Skeletal muscle tissue (tissue), 4 donors: ENCODE data around the gene HIRIP3. TPM values are rescaled to one million over a fixed set of nuclear protein-coding genes. Genes with fewer than 3 reads are reported as not detected.

Experiments
- H3K27ac ChIP-seq: one replicate; pipeline ENCODE4 v1.7.0; 2013; ENCODE audit warnings: mild to moderate bottlenecking, low read depth, low read length, inconsistent platforms
- H3K27me3 ChIP-seq, 3 donors: one replicate each; pipeline ENCODE4 v1.7.0; 2013; ENCODE audit warnings: low read length in 3 of 3; ENCODE audit not compliant: control insufficient read depth in 3 of 3, insufficient read depth in 3 of 3
- H3K36me3 ChIP-seq, 3 donors: one replicate each; pipeline ENCODE4 v1.7.0; 2013; ENCODE audit warnings: low read length in 3 of 3; ENCODE audit not compliant: control insufficient read depth in 3 of 3, insufficient read depth in 3 of 3
- H3K4me1 ChIP-seq, 3 donors: one replicate each; pipeline ENCODE4 v1.7.0; 2013; ENCODE audit warnings: low read length in 3 of 3, mild to moderate bottlenecking in 3 of 3; ENCODE audit not compliant: control insufficient read depth in 3 of 3, insufficient read depth in 3 of 3
- H3K4me3 ChIP-seq, 3 donors: one replicate each; pipeline ENCODE4 v1.7.0; 2013; ENCODE audit warnings: low read length in 3 of 3
- H3K9ac ChIP-seq, 3 donors: one replicate each; pipeline ENCODE4 v1.7.0; 2013; ENCODE audit warnings: low read length in 3 of 3, mild to moderate bottlenecking in 3 of 3, moderate library complexity in 2 of 3, low read depth in 1 of 3
- H3K9me3 ChIP-seq, 3 donors: one replicate each; pipeline ENCODE4 v1.7.0; 2013; ENCODE audit warnings: low read length in 3 of 3; ENCODE audit not compliant: control insufficient read depth in 3 of 3
- total RNA-seq: library from RNA; depleted of rRNA; stranded (reverse); fragments of >200 nt; gene quantifications from one replicate; pipeline ENCODE4 v1.2.3, GENCODE V29; 2014
- donor health status: Osteomylitis.

HIRIP3 gene
- total RNA-seq, 1 donor from 2014 or later = 9.4 TPM

GRCh38 chr16:30007378-30007895 is 12.0 kb upstream of the HIRIP3 start:
- H3K36me3 ChIP-seq = peaks cover 0 to 6% (median 0%) of the 10 kb centered on the region in 3 donors
- H3K4me3 ChIP-seq = no peak overlapping the region
- peaks cover 32 to 44% (median 38%) of the 10 kb centered on the region in 3 donors for H3K27me3 ChIP-seq
- no peak overlapping the region for H3K9ac ChIP-seq
- peaks cover 5 to 13% (median 7%) of the 10 kb centered on the region in 3 donors for H3K4me1 ChIP-seq
- H3K27ac ChIP-seq = no peak overlapping the region
- H3K9me3 ChIP-seq = no peaks in the 10 kb centered on the region

- Histone ChIP-seq H3K9me3 (no peaks in the 10 kb centered on the region), H3K4me1 (peaks cover 5 to 9% (median 7%) of the 10 kb centered on the region in 3 donors), H3K36me3 (peaks cover 0 to 10% (median 6%) of the 10 kb centered on the region in 3 donors), H3K27me3 (peaks cover 28 to 38% (median 33%) of the 10 kb centered on the region in 3 donors), H3K27ac (no peak overlapping the region), H3K9ac (no peak overlapping the region), H3K4me3 (no peak overlapping the region)
Measured at GRCh38 chr16:30006659-30007377, 11.4 kb upstream of the HIRIP3 start.

GRCh38 chr16:30006095-30006473 is 10.7 kb upstream of the HIRIP3 start:
- Histone ChIP-seq H3K4me1 (peaks cover 5 to 9% (median 6%) of the 10 kb centered on the region in 3 donors), H3K9me3 (no peaks in the 10 kb centered on the region), H3K9ac (no peak overlapping the region), H3K27me3 (peaks cover 23 to 33% (median 30%) of the 10 kb centered on the region in 3 donors), H3K27ac (no peak overlapping the region), H3K36me3 (peaks cover 0 to 10% (median 9%) of the 10 kb centered on the region in 3 donors), H3K4me3 (no peak overlapping the region)

GRCh38 chr16:30005341-30006094 is 10.1 kb upstream of the HIRIP3 start:
- Histone ChIP-seq H3K9ac (no peak overlapping the region), H3K36me3 (peaks cover 0 to 11% (median 11%) of the 10 kb centered on the region in 3 donors), H3K9me3 (no peaks in the 10 kb centered on the region), H3K27me3 (peaks cover 19 to 30% (median 29%) of the 10 kb centered on the region in 3 donors), H3K4me3 (peak overlapping the region in 1 of 3 donors; percentile 45), H3K4me1 (peaks cover 4 to 6% (median 5%) of the 10 kb centered on the region in 3 donors), H3K27ac (no peak overlapping the region)

- Histone ChIP-seq H3K27ac (no peak overlapping the region), H3K36me3 (peaks cover 2 to 15% (median 14%) of the 10 kb centered on the region in 3 donors), H3K27me3 (peaks cover 12 to 23% (median 22%) of the 10 kb centered on the region in 3 donors)
Measured at GRCh38 chr16:30004811-30005242, 9.4 kb upstream of the HIRIP3 start.

GRCh38 chr16:30004424-30004776 is 9.0 kb upstream of the HIRIP3 start:
- Histone ChIP-seq H3K4me3 (no peak overlapping the region), H3K9me3 (no peaks in the 10 kb centered on the region), H3K9ac (no peak overlapping the region), H3K27me3 (peaks cover 9 to 19% (median 18%) of the 10 kb centered on the region in 3 donors), H3K27ac (no peak overlapping the region), H3K4me1 (peaks cover 0 to 5% (median 2%) of the 10 kb centered on the region in 3 donors), H3K36me3 (peaks cover 5 to 19% (median 17%) of the 10 kb centered on the region in 3 donors)

More at GRCh38 chr16:30004811-30005242, 9.4 kb upstream of the HIRIP3 start:
- H3K9me3 ChIP-seq = no peaks in the 10 kb centered on the region
- no peak overlapping the region for H3K4me3 ChIP-seq
- peaks cover 0 to 5% (median 2%) of the 10 kb centered on the region in 3 donors for H3K4me1 ChIP-seq
- no peak overlapping the region for H3K9ac ChIP-seq

- Histone ChIP-seq H3K36me3 (peaks cover 5 to 22% (median 17%) of the 10 kb centered on the region in 3 donors), H3K9me3 (no peaks in the 10 kb centered on the region), H3K4me3 (no peak overlapping the region), H3K4me1 (peaks cover 0 to 5% (median 2%) of the 10 kb centered on the region in 3 donors), H3K27ac (no peak overlapping the region), H3K9ac (no peak overlapping the region), H3K27me3 (peaks cover 3 to 13% (median 13%) of the 10 kb centered on the region in 3 donors)
Measured at GRCh38 chr16:30003670-30004423, 8.4 kb upstream of the HIRIP3 start.

- H3K4me3 ChIP-seq = no peak overlapping the region
- peaks cover 0 to 5% (median 4%) of the 10 kb centered on the region in 3 donors for H3K27me3 ChIP-seq
- H3K9ac ChIP-seq = no peak overlapping the region
- no peaks in the 10 kb centered on the region for H3K9me3 ChIP-seq
- H3K4me1 ChIP-seq = peaks cover 0 to 5% (median 2%) of the 10 kb centered on the region in 3 donors
- peaks cover 7 to 23% (median 17%) of the 10 kb centered on the region in 3 donors for H3K36me3 ChIP-seq
- H3K27ac ChIP-seq = no peak overlapping the region
Measured at GRCh38 chr16:30002614-30003346, 7.4 kb upstream of the HIRIP3 start.
